LHCN-M2 (cell line): ENCODE results near the gene OTUB2. TPM values are rescaled to one million over a fixed set of nuclear protein-coding genes. Genes with fewer than 3 reads are reported as not detected.
A peak's percentile ranks its signal among the peaks of the same experiment; 100 is the strongest.

Experiments
- DNase-seq: peaks from one replicate; pipeline ENCODE4 v3.0.0-alpha.2; 2012; ENCODE audit warnings: low read depth
- polyA plus RNA-seq: library from polyadenylated mRNA; unstranded; fragments of >200 nt; gene quantifications from one replicate; pipeline ENCODE4 v1.2.1, GENCODE V29; 2012; ENCODE audit warnings: missing spikeins
- total RNA-seq: library from RNA; depleted of rRNA; stranded (reverse); fragments of >200 nt; gene quantifications from 2 replicates; pipeline ENCODE4 v1.2.3, GENCODE V29; 2014; rRNA removed

OTUB2 gene
- total RNA-seq = 0.45 and 0.69 TPM in 2 replicates
- polyA plus RNA-seq = 0.87 TPM

GRCh38 chr14:94026173-94026888 lies at the start of gene OTUB2:
Gene OTUB2 (plus strand): TSS chr14:94026340. CDS start chr14:94026538, 198 bp downstream.
- peak; percentile 98 for DNase-seq

GRCh38 chr14:93976477-93977057 lies 49.6 kb upstream of the OTUB2 start, which contains the start of gene ASB2:
Gene ASB2 (minus strand): TSS chr14:93976570. CDS start chr14:93964539, 12,031 bp downstream.
- DNase-seq = no peak

- no peak for DNase-seq
Observed at GRCh38 chr14:93977171-93977570, 49.0 kb upstream of the OTUB2 start.

GRCh38 chr14:93977790-93978581 lies 48.2 kb upstream of the OTUB2 start:
- no peak for DNase-seq

GRCh38 chr14:93978735-93979134 lies 47.4 kb upstream of the OTUB2 start:
- DNase-seq = no peak

- DNase-seq = no peak
Observed at GRCh38 chr14:93980456-93981201, 45.5 kb upstream of the OTUB2 start.

- no peak for DNase-seq
Observed at GRCh38 chr14:93981316-93982229, 44.6 kb upstream of the OTUB2 start.

GRCh38 chr14:93982230-93983007 lies 43.7 kb upstream of the OTUB2 start:
- DNase-seq = no peak

GRCh38 chr14:93984070-93984469 lies 42.1 kb upstream of the OTUB2 start:
- no peak for DNase-seq

GRCh38 chr14:93984987-93985410 lies 41.1 kb upstream of the OTUB2 start:
- peak; percentile 44 for DNase-seq

GRCh38 chr14:93986955-93987354 lies 39.2 kb upstream of the OTUB2 start:
- DNase-seq = no peak

GRCh38 chr14:93987376-93987775 lies 38.8 kb upstream of the OTUB2 start:
- DNase-seq = no peak

GRCh38 chr14:93987815-93988476 lies 38.2 kb upstream of the OTUB2 start:
- DNase-seq = no peak

- no peak for DNase-seq
Observed at GRCh38 chr14:93989939-93990338, 36.2 kb upstream of the OTUB2 start.

- no peak for DNase-seq
Observed at GRCh38 chr14:93991212-93991611, 34.9 kb upstream of the OTUB2 start.

- no peak for DNase-seq
Observed at GRCh38 chr14:93991649-93992048, 34.5 kb upstream of the OTUB2 start.

- no peak for DNase-seq
Observed at GRCh38 chr14:93993382-93993781, 32.8 kb upstream of the OTUB2 start.

- peak; percentile 56 for DNase-seq
Observed at GRCh38 chr14:93994919-93995682, 31.0 kb upstream of the OTUB2 start.
